HepG2 (cell line): ENCODE data around the gene C1orf116. TPM values are rescaled to one million over a fixed set of nuclear protein-coding genes. Genes with fewer than 3 reads are reported as not detected.

Source experiments
- ATAC-seq: fragments of 200-7000 bp; cut with Tn5 transposase; 3 replicates; pipeline ENCODE4 v1.9.1; 2020; ENCODE audit warnings: mild to moderate bottlenecking, moderate library complexity
- BruUV-seq: library from RNA; stranded (reverse); fragments of 400-500 nt; replicated peaks from 2 replicates; lab custom pipeline; 2021; lab: Mats Ljungman, UMichigan
- CTCF ChIA-PET: fragments of 300-600 bp; formaldehyde crosslinking; extraction: SDS; loops from one replicate; lab custom pipeline; 2021; ENCODE audit warnings: low total read pairs, inconsistent platforms, low intra/inter-chr PET ratio; lab: Yijun Ruan, JAX
- POLR2A ChIA-PET: fragments of 350-600 bp; sonication (Branson Sonifier 250); formaldehyde crosslinking; loops from one replicate; lab custom pipeline; 2020; ENCODE audit warnings: antibody characterized with exemption, inconsistent platforms; lab: Yijun Ruan, JAX
- DNase-seq: peaks from one replicate; pipeline ENCODE4 v3.0.0-alpha.2; 2015; ENCODE audit warnings: low spot score
- FAIRE-seq: peaks from 3 replicates; lab custom pipeline; 2011; peaks lifted over from hg19 to GRCh38; lab: Jason Lieb, UNC
- H2AFZ ChIP-seq: one replicate; pipeline ENCODE4 v1.6.1; 2011; ENCODE audit warnings: low read length, inconsistent platforms
- H3K27ac ChIP-seq: fragments of 300-600 bp; 3 replicates; pipeline ENCODE4 v1.8.0; 2011; ENCODE audit warnings: mixed run types, mild to moderate bottlenecking, mixed read lengths, low read length, inconsistent platforms; ENCODE audit not compliant: insufficient read depth; ENCODE audit errors: extremely low read length
- H3K27me3 ChIP-seq, 2 experiments: fragments of 200-600 bp in 1 of 2; 2 replicates in 1 of 2; 3 replicates in 1 of 2; pipeline versions ENCODE4 v1.6.0 to v1.8.0; 2011; ENCODE audit warnings: low read length in 2 of 2, mild to moderate bottlenecking in 2 of 2, moderate library complexity in 2 of 2, inconsistent platforms in 1 of 2; ENCODE audit not compliant: insufficient read depth in 2 of 2, control insufficient read depth in 1 of 2
- H3K36me3 ChIP-seq, 2 experiments: fragments of 200-600 bp in 1 of 2; replicated peaks in 1 of 2; 2 replicates in 1 of 2; 3 replicates in 1 of 2; pipeline versions ENCODE4 v1.5.1 to v1.8.0; 2011; ENCODE audit warnings: low read length in 2 of 2, inconsistent platforms in 1 of 2; ENCODE audit not compliant: insufficient read depth in 2 of 2, control insufficient read depth in 1 of 2
- H3K4me1 ChIP-seq: 2 replicates; pipeline ENCODE4 v1.5.1; 2012; ENCODE audit warnings: low read length, inconsistent platforms; ENCODE audit not compliant: insufficient read depth
- H3K4me2 ChIP-seq: 2 replicates; pipeline ENCODE4 v1.6.0; 2011; ENCODE audit warnings: low read depth, low read length, inconsistent platforms
- H3K4me3 ChIP-seq, 3 experiments: fragments of 200-600 bp in 1 of 3; sonication (generic), shearing (Covaris generic) in 1 of 3; replicated peaks in 1 of 3; 2 replicates each; pipeline ENCODE4 v1.5.1; 2011 to 2016; ENCODE audit warnings: low read length in 3 of 3, inconsistent platforms in 2 of 3, low read depth in 2 of 3, mild to moderate bottlenecking in 2 of 3, control low read depth in 1 of 3, mixed read lengths in 1 of 3; ENCODE audit not compliant: insufficient read depth in 1 of 3
- H3K79me2 ChIP-seq: one replicate; pipeline ENCODE4 v1.6.1; 2011; ENCODE audit warnings: low read length, inconsistent platforms; ENCODE audit not compliant: insufficient read depth
- H3K9ac ChIP-seq: 2 replicates; pipeline ENCODE4 v1.6.0; 2011; ENCODE audit warnings: mild to moderate bottlenecking, low read depth, low read length, inconsistent platforms; ENCODE audit not compliant: insufficient read depth
- H3K9me3 ChIP-seq: 2 replicates; pipeline ENCODE4 v1.5.1; 2012; ENCODE audit warnings: mild to moderate bottlenecking, low read length
- H4K20me1 ChIP-seq: 2 replicates; pipeline ENCODE4 v1.6.0; 2011; ENCODE audit warnings: inconsistent platforms, mild to moderate bottlenecking, low read length, moderate library complexity; ENCODE audit not compliant: insufficient read depth
- AGO1 ChIP-seq: fragments of 200-400 bp; formaldehyde crosslinking; IDR thresholded peaks from 2 replicates; pipeline ENCODE4 v1.6.1; 2017; ENCODE audit warnings: mild to moderate bottlenecking, low read depth, low read length, moderate library complexity; ENCODE audit not compliant: poor library complexity, severe bottlenecking
- AKNA ChIP-seq: sonication (generic); formaldehyde crosslinking; IDR thresholded peaks from 2 replicates; pipeline ENCODE4 v1.4.0; 2020; ENCODE audit warnings: missing genetic modification reagents, borderline replicate concordance
- ARHGAP35 ChIP-seq: sonication (generic); formaldehyde crosslinking; IDR thresholded peaks from 2 replicates; pipeline ENCODE4 v1.9.0; 2022; ENCODE audit warnings: mild to moderate bottlenecking, inconsistent platforms, moderate library complexity, missing genetic modification reagents, borderline replicate concordance
- HNF1A ChIP-seq, 2 experiments: sonication (generic) in 1 of 2; formaldehyde crosslinking in 1 of 2; IDR thresholded peaks; 2 replicates each; pipeline versions ENCODE4 v1.4.0 to v1.6.1; 2016 to 2020; ENCODE audit warnings: borderline replicate concordance in 1 of 2, low read depth in 1 of 2, mild to moderate bottlenecking in 1 of 2, missing genetic modification reagents in 1 of 2
- HOXA3 ChIP-seq: sonication (generic); formaldehyde crosslinking; IDR thresholded peaks from 2 replicates; pipeline ENCODE4 v1.5.0; 2020; ENCODE audit warnings: missing genetic modification reagents
- JUNB ChIP-seq: sonication (generic); formaldehyde crosslinking; IDR thresholded peaks from 2 replicates; pipeline ENCODE4 v1.8.0; 2022; ENCODE audit warnings: missing genetic modification reagents, mild to moderate bottlenecking, borderline replicate concordance
- JUND ChIP-seq: sonication (generic); formaldehyde crosslinking; IDR thresholded peaks from 2 replicates; pipeline ENCODE4 v1.8.0; 2022; ENCODE audit warnings: mild to moderate bottlenecking, missing genetic modification reagents
- MTA1 ChIP-seq: sonication (generic); formaldehyde crosslinking; IDR thresholded peaks from 2 replicates; pipeline ENCODE4 v1.4.0; 2020; ENCODE audit warnings: missing genetic modification reagents, mild to moderate bottlenecking, borderline replicate concordance
- MZF1 ChIP-seq: sonication (generic); formaldehyde crosslinking; IDR thresholded peaks from 2 replicates; pipeline ENCODE4 v1.8.1; 2023; ENCODE audit warnings: mild to moderate bottlenecking, missing genetic modification reagents, borderline replicate concordance
- NFRKB ChIP-seq: fragments of 450-650 bp; IDR thresholded peaks from 2 replicates; pipeline ENCODE4 v1.6.1; 2017
- PITX1 ChIP-seq: sonication (generic); formaldehyde crosslinking; IDR thresholded peaks from 2 replicates; pipeline ENCODE4 v1.5.1; 2020; ENCODE audit warnings: mild to moderate bottlenecking, missing genetic modification reagents
- SNAPC2 ChIP-seq: sonication (generic); formaldehyde crosslinking; IDR thresholded peaks from 2 replicates; pipeline ENCODE4 v1.8.1; 2022; ENCODE audit warnings: mild to moderate bottlenecking, missing genetic modification reagents
- ZNF335 ChIP-seq: sonication (generic); formaldehyde crosslinking; IDR thresholded peaks from 2 replicates; pipeline ENCODE4 v1.4.0; 2020; ENCODE audit warnings: missing genetic modification reagents
- ZNF775 ChIP-seq: sonication (generic); formaldehyde crosslinking; IDR thresholded peaks from 2 replicates; pipeline ENCODE4 v1.4.0; 2020; ENCODE audit warnings: missing genetic modification reagents, mild to moderate bottlenecking, moderate library complexity, borderline replicate concordance
- WGBS: methylation state at CpG from one replicate; pipeline ENCODE4 v1.1.6; 2017; ENCODE audit warnings: low lambda C conversion rate; 5-methylcytosine and 5-hydroxymethylcytosine counted together
- in situ Hi-C: cut with HindIII; loops from 2 replicates; pipeline ENCODE4 v1.10.0; 2017; ENCODE audit warnings: low pct_unique_long_range_greater_than_20kb; ENCODE audit not compliant: extremely low pct_ligation_motif_present
- intact Hi-C: fragments of 100-400 bp; cut with micrococcal nuclease; formaldehyde crosslinking; loops from one replicate; pipeline ENCODE4 v1.10.0; 2022; ENCODE audit not compliant: unreplicated experiment
- polyA plus RNA-seq, 8 experiments: library from polyadenylated mRNA; depleted of rRNA in 3 of 8; stranded (reverse) in 7 of 8; unstranded in 1 of 8; fragments of >200 nt; fragmentation: Illumina TruSeq in 4 of 8; extraction: Trizol in 4 of 8; gene quantifications; 2 replicates each; pipeline versions ENCODE4 v1.2.1 to v1.2.3, GENCODE V29; 2011 to 2016; ENCODE audit warnings: low read depth in 4 of 8, missing spikeins in 1 of 8, mixed read lengths in 1 of 8; ENCODE audit not compliant: insufficient read depth in 1 of 8
- total RNA-seq, 5 experiments: library from RNA; depleted of rRNA; stranded (reverse); fragments of >200 nt; fragmentation: Illumina TruSeq; extraction: Trizol; gene quantifications; 2 replicates each; pipeline ENCODE4 v1.2.3, GENCODE V29; 2016; ENCODE audit warnings: low read depth in 1 of 5

C1orf116 gene
- total and polyA plus RNA-seq, 2 of the 13 experiments (the other 11 are each of a cell fraction or from before 2014, with no cell fraction given) = 0.51 to 0.95 TPM

- POLR2A ChIA-PET = interaction anchor here (2.7 to 3.8 kb wide), 3 partner anchors 10 to 33 kb away, joined by 11 to 22 read pairs (median 11); partner anchors contain the start of genes C1orf116 and PFKFB2
- DNase-seq (peak; percentile 89), FAIRE-seq (peak; percentile 21), ATAC-seq (peak; percentile 67)
- H3K4me3 ChIP-seq = peak overlapping the region in 1 of 3 experiments; percentile 17; a peak in 1 of 6 replicates
- CTCF ChIA-PET = interaction anchor here (1.0 kb wide), 1 partner anchor 17 kb away, joined by 3 read pairs; no protein-coding TSS in a partner anchor
- no peaks in the 10 kb centered on the region for H3K27me3 ChIP-seq
- no peaks in the 10 kb centered on the region for H3K79me2 ChIP-seq
- no peaks in the 10 kb centered on the region for H4K20me1 ChIP-seq
- WGBS = 22% methylated on average over 8 of the region's 8 CpGs
- H3K36me3 ChIP-seq = no peaks in the 10 kb centered on the region
- peaks cover 77% of the 10 kb centered on the region for H3K4me1 ChIP-seq
- H2AFZ ChIP-seq = no peak overlapping the region
- peak overlapping the region; percentile 54 for H3K4me2 ChIP-seq
- no TSS peak for BruUV-seq
- in situ Hi-C loops = no loop called here
- H3K9ac ChIP-seq = peak overlapping the region; percentile 48
- H3K27ac ChIP-seq = peak overlapping the region; percentile 56
- H3K9me3 ChIP-seq = no peaks in the 10 kb centered on the region
- intact Hi-C loops = loop anchor here (1.0 kb wide), 2 partner anchors 12 to 39 kb away; no protein-coding TSS in a partner anchor
- 0 out of 2 replicates have a peak, but pooled peaks have one; percentile 17 for TF ChIP-seq ZNF335 (CRISPR knock-in tag)
- TF ChIP-seq ARHGAP35 (CRISPR knock-in tag) = no peak
- TF ChIP-seq PITX1 (CRISPR knock-in tag) = no peak
- 0 out of 2 replicates have a peak, but pooled peaks have one; percentile 33 for TF ChIP-seq JUND (CRISPR knock-in tag)
- TF ChIP-seq AKNA (CRISPR knock-in tag) = no peak
- no peak for TF ChIP-seq MZF1 (CRISPR knock-in tag)
- TF ChIP-seq HNF1A (IDR thresholded peaks at IDR 0.05; ENCODE audit: low read depth) = no peak
- TF ChIP-seq HNF1A (CRISPR knock-in tag; IDR thresholded peaks at IDR 0.05; ENCODE audit: borderline replicate concordance) = no peak
- no peak for TF ChIP-seq NFRKB
- no peak for TF ChIP-seq MTA1
- peak; percentile 46; the same call in 1 of the 2 replicates for TF ChIP-seq JUNB
- TF ChIP-seq AGO1 = no peak
- TF ChIP-seq SNAPC2 (CRISPR knock-in tag) = no peak
- TF ChIP-seq HOXA3 (CRISPR knock-in tag) = no peak
- no peak for TF ChIP-seq ZNF775 (CRISPR knock-in tag)
Measured at GRCh38 chr1:207021139-207021861, 11.3 kb downstream of the C1orf116 start.
